ENCODE data around the gene PPARD. TPM values are rescaled to one million over a fixed set of nuclear protein-coding genes. Genes with fewer than 3 reads are reported as not detected.
A peak's percentile ranks its signal among the peaks of the same experiment; 100 is the strongest.

The PPARD gene
- polyA plus RNA-seq (2011; rRNA removed): 22.8 and 40.9 TPM in 2 replicates
- 22.8 and 27.4 TPM in 2 replicates for polyA minus RNA-seq (2011; rRNA and poly(A)+ RNA removed)

DNA sequence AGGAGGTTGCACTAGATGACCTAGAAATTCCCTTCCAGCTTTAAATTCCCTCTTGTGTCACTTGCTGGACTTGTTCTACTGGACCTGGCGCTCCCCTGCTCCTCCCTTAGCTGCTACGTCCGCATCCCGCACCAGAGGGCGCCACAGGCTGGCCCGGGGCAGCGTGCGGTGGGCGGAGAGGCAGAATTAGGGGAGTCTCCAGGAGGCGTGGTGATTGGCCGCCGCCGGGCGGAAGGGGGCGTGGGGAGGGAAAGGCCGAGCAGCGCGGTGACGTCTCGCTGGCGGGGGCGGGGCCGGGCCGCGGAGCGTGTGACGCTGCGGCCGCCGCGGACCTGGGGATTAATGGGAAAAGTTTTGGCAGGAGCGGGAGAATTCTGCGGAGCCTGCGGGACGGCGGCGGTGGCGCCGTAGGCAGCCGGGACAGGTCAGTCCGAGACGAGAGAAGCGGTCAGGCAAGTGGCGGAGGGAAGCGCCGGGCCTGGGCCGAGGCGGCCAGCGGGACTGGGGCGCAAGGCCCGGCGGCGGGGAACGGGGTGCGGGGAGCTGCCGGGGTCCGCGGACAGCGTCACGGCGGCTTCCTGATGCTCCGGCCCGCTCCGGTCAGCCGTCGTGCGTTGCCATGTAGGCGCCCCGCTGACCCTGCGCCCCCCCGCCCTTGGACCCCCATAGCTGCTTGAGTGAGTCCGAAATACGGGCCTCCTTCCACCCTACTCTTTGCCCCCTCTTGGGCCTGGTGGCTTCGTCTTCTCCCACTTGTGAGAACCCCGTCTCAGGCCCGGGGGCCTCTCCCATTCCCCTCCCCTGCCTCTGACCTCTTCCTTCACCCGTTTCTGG is at the start of gene PPARD:
Gene PPARD (plus strand): TSS at position 301 of the 834 bp plus-strand sequence. CDS start 68,530 bp downstream, outside the sequence.
- CTCF ChIA-PET: interaction anchor here (0.6 to 6.5 kb wide), 35 partner anchors 9 to 693 kb away, joined by 3 to 144 read pairs (median 5); partner anchors contain the start of genes DEF6, FANCE and RPL10A
- peak; percentile 69 for DNase-seq (ENCODE audit: low read depth)
- Histone ChIP-seq H3K4me3 (ENCODE audit: low read depth, low read length) (peak within 1 kb of the TSS; percentile 86), H3K36me3 (ENCODE audit: control insufficient read depth, insufficient read depth, low read length) (peaks cover 11% of the 10 kb centered on the region), H3K27me3 (ENCODE audit: control insufficient read depth, insufficient read depth, low read length) (no peaks in the 10 kb centered on the region)
- TF ChIP-seq, protein P1, sequence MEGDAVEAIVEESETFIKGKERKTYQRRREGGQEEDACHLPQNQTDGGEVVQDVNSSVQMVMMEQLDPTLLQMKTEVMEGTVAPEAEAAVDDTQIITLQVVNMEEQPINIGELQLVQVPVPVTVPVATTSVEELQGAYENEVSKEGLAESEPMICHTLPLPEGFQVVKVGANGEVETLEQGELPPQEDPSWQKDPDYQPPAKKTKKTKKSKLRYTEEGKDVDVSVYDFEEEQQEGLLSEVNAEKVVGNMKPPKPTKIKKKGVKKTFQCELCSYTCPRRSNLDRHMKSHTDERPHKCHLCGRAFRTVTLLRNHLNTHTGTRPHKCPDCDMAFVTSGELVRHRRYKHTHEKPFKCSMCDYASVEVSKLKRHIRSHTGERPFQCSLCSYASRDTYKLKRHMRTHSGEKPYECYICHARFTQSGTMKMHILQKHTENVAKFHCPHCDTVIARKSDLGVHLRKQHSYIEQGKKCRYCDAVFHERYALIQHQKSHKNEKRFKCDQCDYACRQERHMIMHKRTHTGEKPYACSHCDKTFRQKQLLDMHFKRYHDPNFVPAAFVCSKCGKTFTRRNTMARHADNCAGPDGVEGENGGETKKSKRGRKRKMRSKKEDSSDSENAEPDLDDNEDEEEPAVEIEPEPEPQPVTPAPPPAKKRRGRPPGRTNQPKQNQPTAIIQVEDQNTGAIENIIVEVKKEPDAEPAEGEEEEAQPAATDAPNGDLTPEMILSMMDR (IDR thresholded peaks at IDR 0.05; ENCODE audit: insufficient read depth, low read depth, low read length): peak; percentile 97
- POLR2A ChIA-PET: interaction anchor here (1.1 kb wide), 1 partner anchor 127 kb away, joined by 3 read pairs; no protein-coding TSS in a partner anchor

DNA sequence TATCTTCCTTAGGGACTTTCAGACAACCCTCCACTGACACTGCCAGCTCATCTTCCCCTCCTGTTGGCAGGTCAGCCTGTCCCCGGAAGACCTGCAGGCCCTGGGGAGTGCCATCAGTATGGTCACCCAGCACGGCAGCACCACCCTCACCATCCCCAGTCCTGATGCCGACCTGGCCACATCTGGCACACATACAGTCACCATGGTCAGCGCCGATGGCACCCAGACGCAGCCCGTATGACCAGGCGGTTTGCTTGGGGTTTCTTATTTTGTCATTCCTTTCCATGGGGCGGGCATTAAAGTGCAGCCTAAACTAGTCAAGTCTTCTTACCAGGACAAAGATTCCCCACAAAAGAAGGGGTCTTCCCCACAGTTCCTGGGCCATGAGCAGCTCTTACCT is 48.7 kb upstream of the PPARD start:
- POLR2A ChIA-PET: no interaction called here
- TF ChIP-seq, protein P1 (IDR thresholded peaks at IDR 0.05; ENCODE audit: insufficient read depth, low read depth, low read length): no peak
- CTCF ChIA-PET: interaction anchor here (0.6 to 6.2 kb wide), 12 partner anchors 8 to 449 kb away, joined by 3 to 57 read pairs (median 4); partner anchors contain the start of gene RPL10A
- no peak for DNase-seq (ENCODE audit: low read depth)
- H3K36me3 ChIP-seq (ENCODE audit: control insufficient read depth, insufficient read depth, low read length): peaks cover 32% of the 10 kb centered on the region
- H3K27me3 ChIP-seq (ENCODE audit: control insufficient read depth, insufficient read depth, low read length): no peaks in the 10 kb centered on the region
- no peak overlapping the region for H3K4me3 ChIP-seq (ENCODE audit: low read depth, low read length)

DNA sequence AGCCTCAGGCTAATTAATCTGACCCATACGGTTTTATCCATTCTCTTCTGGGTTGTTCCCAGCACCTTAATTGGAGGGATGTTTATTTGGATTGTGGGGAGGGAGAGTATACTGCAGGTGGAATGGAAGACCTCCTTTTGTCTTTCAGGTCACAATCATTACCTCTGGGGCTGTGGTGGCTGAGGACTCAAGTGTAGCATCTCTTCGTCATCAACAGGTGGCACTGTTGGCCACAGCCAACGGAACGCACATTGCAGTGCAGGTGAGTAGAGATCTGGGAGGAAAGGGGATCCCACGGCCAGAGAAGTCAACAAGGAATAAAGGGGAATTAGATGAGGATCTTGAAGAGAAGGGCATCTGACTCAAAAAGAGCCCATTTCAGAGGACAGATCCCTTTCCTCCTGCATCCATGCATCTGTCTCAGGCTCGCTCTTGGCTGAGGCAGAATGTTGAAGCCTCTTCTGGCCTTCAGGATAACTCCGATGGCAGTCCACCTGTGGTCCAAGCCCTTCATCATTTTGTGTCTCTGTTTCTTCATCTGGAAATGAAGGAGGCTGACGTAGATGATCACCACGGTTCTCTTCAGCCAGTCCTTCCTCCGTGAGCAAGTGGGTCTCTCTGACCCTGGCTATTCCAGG is 47.9 kb upstream of the PPARD start:
- TF ChIP-seq, protein P1 (IDR thresholded peaks at IDR 0.05; ENCODE audit: insufficient read depth, low read depth, low read length): peak; percentile 76
- ChIA-PET CTCF (interaction anchor here (0.6 to 6.2 kb wide), 12 partner anchors 8 to 196 kb away, joined by 3 to 57 read pairs (median 4); partner anchors contain the start of gene RPL10A), POLR2A (no interaction called here)
- no peak for DNase-seq (ENCODE audit: low read depth)
- peaks cover 32% of the 10 kb centered on the region for H3K36me3 ChIP-seq (ENCODE audit: control insufficient read depth, insufficient read depth, low read length)
- no peak overlapping the region for H3K4me3 ChIP-seq (ENCODE audit: low read depth, low read length)
- no peaks in the 10 kb centered on the region for H3K27me3 ChIP-seq (ENCODE audit: control insufficient read depth, insufficient read depth, low read length)

DNA sequence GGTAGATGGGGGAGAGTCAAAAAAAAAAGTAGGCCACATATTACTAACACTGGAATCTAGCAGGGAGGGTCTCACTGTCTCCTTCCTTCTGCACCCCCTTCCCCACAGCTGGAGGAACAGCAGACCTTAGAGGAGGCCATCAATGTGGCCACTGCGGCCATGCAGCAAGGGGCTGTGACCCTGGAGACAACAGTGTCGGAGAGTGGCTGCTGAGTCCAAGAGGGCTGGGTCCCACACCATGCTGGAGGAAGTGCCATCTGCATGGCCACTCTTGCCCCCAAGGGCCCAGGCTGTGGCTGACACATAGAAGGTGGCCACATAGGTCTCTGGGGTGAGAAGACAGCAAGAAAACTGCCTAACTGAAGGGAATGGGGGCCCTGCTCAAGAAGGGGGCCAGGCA is 47.3 kb upstream of the PPARD start:
- POLR2A ChIA-PET: no interaction called here
- TF ChIP-seq, protein P1 (IDR thresholded peaks at IDR 0.05; ENCODE audit: insufficient read depth, low read depth, low read length): no peak
- CTCF ChIA-PET: interaction anchor here (1.1 to 6.2 kb wide), 6 partner anchors 9 to 173 kb away, joined by 5 to 57 read pairs (median 23); partner anchors contain the start of genes FANCE and RPL10A

More for the DNA sequence above, 47.3 kb upstream of the PPARD start:
- peaks cover 29% of the 10 kb centered on the region for H3K36me3 ChIP-seq (ENCODE audit: control insufficient read depth, insufficient read depth, low read length)
- no peaks in the 10 kb centered on the region for H3K27me3 ChIP-seq (ENCODE audit: control insufficient read depth, insufficient read depth, low read length)
- no peak overlapping the region for H3K4me3 ChIP-seq (ENCODE audit: low read depth, low read length)
- DNase-seq (ENCODE audit: low read depth): no peak

All from BJ (cell line).